Muscle of leg (tissue), 11 donors: ENCODE measurements around the gene IL33. TPM values are rescaled to one million over a fixed set of nuclear protein-coding genes. Genes with fewer than 3 reads are reported as not detected.

ENCODE experiments used
- DNase-seq: peaks from one replicate; pipeline ENCODE4 v3.0.0; 2013
- H3K27ac ChIP-seq: one replicate; pipeline ENCODE4 v1.5.1; 2013; ENCODE audit warnings: mild to moderate bottlenecking, low read length, control low read depth
- H3K27me3 ChIP-seq: one replicate; pipeline ENCODE4 v1.6.1; 2013; ENCODE audit warnings: low read length; ENCODE audit not compliant: control insufficient read depth, insufficient read depth
- H3K36me3 ChIP-seq: one replicate; pipeline ENCODE4 v1.6.1; 2013; ENCODE audit warnings: low read length; ENCODE audit not compliant: control insufficient read depth, insufficient read depth
- H3K4me1 ChIP-seq: one replicate; pipeline ENCODE4 v1.6.1; 2013; ENCODE audit warnings: low read length; ENCODE audit not compliant: control insufficient read depth, insufficient read depth
- H3K4me3 ChIP-seq: one replicate; pipeline ENCODE4 v1.5.1; 2013; ENCODE audit warnings: low read length, control low read depth
- H3K9me3 ChIP-seq: replicated peaks from 2 replicates; pipeline ENCODE4 v1.6.1; 2013; ENCODE audit warnings: low read depth, low read length; ENCODE audit not compliant: control insufficient read depth
- WGBS: methylation state at CpG from one replicate; pipeline ENCODE4 v1.1.5; 2013; ENCODE audit warnings: missing lambda C conversion rate; ENCODE audit not compliant: insufficient coverage; 5-methylcytosine and 5-hydroxymethylcytosine counted together
- polyA plus RNA-seq, 8 donors: library from polyadenylated mRNA; unstranded; fragments of 120-200 nt; gene quantifications; one replicate each; pipeline versions ENCODE4 v1.2.1 to v1.2.3, GENCODE V29; 2013; ENCODE audit warnings: inconsistent platforms in 1 of 8, low replicate concordance in 1 of 8; ENCODE audit not compliant: insufficient read length in 8 of 8, insufficient read depth in 1 of 8
- total RNA-seq: library from RNA; stranded (reverse); fragments of 120-200 nt; gene quantifications from one replicate; pipeline ENCODE4 v1.2.4, GENCODE V29; 2013

IL33 gene
- total and polyA plus RNA-seq, 9 donors = 23.5 to 33.1 (median 27.4) TPM

DNA sequence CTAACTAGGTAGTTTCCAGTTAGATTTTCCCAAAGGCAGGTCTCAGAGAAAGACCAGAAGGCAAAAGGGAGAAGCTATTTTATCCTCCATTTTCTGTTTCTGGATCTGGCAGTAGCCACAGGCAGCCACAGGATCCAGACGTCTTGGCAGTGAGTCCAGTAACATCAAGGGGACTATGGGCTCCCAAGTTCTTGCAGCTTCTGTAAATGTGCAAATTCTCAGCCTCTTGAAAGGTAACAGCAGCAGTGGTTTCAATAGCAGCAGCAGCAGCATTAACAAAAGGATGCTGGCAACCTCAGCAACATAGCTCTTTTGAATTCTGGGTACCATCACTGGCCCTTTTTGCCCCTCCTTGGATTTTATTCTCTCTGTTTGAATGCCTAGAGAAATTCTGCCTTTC is 27.1 kb upstream of the IL33 start:
- 0% methylated on average over 1 of the region's 1 CpG for WGBS
- no peaks in the 10 kb centered on the region for H3K27me3 ChIP-seq
- H3K27ac ChIP-seq = no peak overlapping the region
- H3K9me3 ChIP-seq = no peaks in the 10 kb centered on the region
- H3K36me3 ChIP-seq = no peaks in the 10 kb centered on the region
- H3K4me1 ChIP-seq = no peaks in the 10 kb centered on the region
- H3K4me3 ChIP-seq = no peak overlapping the region
- DNase-seq = peak; percentile 4

- Histone ChIP-seq H3K4me1 (no peaks in the 10 kb centered on the region), H3K27me3 (no peaks in the 10 kb centered on the region), H3K9me3 (no peaks in the 10 kb centered on the region), H3K27ac (no peak overlapping the region), H3K36me3 (no peaks in the 10 kb centered on the region), H3K4me3 (no peak overlapping the region)
- no CpG with 5 or more reads among the region's 3 CpGs for WGBS
- DNase-seq = no peak
Observed at GRCh38 chr9:6188906-6189305, 26.7 kb upstream of the IL33 start.

- Histone ChIP-seq H3K27ac (no peak overlapping the region), H3K4me1 (no peaks in the 10 kb centered on the region), H3K9me3 (no peaks in the 10 kb centered on the region), H3K4me3 (no peak overlapping the region), H3K27me3 (no peaks in the 10 kb centered on the region), H3K36me3 (no peaks in the 10 kb centered on the region)
- 67% methylated on average over 2 of the region's 2 CpGs for WGBS
- no peak for DNase-seq
Observed at GRCh38 chr9:6194934-6195333, 20.7 kb upstream of the IL33 start.

DNA sequence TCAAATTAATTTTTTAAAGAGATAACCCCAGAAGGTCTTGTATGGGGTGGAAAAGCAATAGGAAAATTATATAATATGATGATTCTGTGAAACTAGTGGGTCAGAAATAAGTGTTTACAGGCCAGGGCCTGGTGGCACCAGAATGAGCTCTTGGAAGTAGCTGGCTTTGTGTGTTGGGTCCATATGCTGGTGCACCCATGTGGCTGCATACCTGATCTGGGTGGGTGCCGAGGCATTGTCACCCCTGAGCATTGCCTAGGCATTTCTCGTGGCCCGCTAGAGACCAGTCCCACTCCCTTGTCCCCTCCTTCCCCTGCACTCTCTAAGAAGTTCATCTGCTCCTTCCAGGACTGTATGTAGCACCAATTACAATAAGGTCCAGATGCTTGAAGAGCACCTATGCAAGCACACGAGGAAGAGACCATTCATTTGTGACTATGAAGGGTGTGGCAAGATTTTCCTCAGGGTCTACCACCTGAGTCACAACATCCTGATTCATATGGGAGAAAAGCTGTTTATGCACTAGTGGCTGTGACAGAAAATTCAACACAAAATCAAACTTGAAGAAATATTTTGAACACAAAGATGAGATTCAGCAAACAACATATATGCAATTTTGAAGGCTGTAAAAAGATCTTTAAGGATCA is 19.8 kb upstream of the IL33 start:
- H3K4me3 ChIP-seq = no peak overlapping the region
- H3K9me3 ChIP-seq = no peaks in the 10 kb centered on the region
- H3K4me1 ChIP-seq = no peaks in the 10 kb centered on the region
- no peaks in the 10 kb centered on the region for H3K36me3 ChIP-seq
- no peak overlapping the region for H3K27ac ChIP-seq
- WGBS = 90% methylated on average over 2 of the region's 4 CpGs
- DNase-seq = no peak
- H3K27me3 ChIP-seq = no peaks in the 10 kb centered on the region

GRCh38 chr9:6197330-6197729 is 18.3 kb upstream of the IL33 start:
- Histone ChIP-seq H3K27ac (no peak overlapping the region), H3K9me3 (no peaks in the 10 kb centered on the region), H3K4me3 (no peak overlapping the region), H3K36me3 (no peaks in the 10 kb centered on the region), H3K27me3 (no peaks in the 10 kb centered on the region), H3K4me1 (no peaks in the 10 kb centered on the region)
- 69% methylated on average over 1 of the region's 3 CpGs for WGBS
- DNase-seq = no peak

GRCh38 chr9:6198251-6198650 is 17.4 kb upstream of the IL33 start:
- WGBS = 45% methylated on average over 3 of the region's 4 CpGs
- Histone ChIP-seq H3K27me3 (no peaks in the 10 kb centered on the region), H3K27ac (no peak overlapping the region), H3K4me1 (no peaks in the 10 kb centered on the region), H3K4me3 (no peak overlapping the region), H3K9me3 (no peaks in the 10 kb centered on the region), H3K36me3 (no peaks in the 10 kb centered on the region)
- no peak for DNase-seq

- DNase-seq = no peak
- H3K9me3 ChIP-seq = no peaks in the 10 kb centered on the region
- no peak overlapping the region for H3K27ac ChIP-seq
- WGBS = no CpG with 5 or more reads among the region's 3 CpGs
- H3K4me3 ChIP-seq = no peak overlapping the region
- H3K36me3 ChIP-seq = no peaks in the 10 kb centered on the region
- H3K27me3 ChIP-seq = no peaks in the 10 kb centered on the region
- no peaks in the 10 kb centered on the region for H3K4me1 ChIP-seq
Observed at GRCh38 chr9:6199596-6199995, 16.0 kb upstream of the IL33 start.

DNA sequence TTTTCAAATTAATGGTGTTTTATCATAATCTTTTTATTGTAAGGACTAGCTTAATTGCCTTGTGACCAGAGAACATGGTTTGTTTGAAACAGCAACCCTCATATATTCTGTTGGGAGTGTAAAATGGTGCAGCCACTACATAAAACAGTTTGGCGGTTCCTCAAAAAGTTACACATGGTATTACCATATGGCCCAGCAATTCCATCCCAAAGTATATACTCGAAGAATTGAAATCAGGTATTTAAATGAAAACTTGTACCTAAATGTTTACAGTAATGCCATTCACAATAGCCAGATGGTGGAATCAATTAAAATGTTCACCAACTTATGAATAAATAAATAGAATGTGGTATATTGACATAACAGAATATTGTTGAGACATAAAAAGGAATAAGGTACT is 14.8 kb upstream of the IL33 start:
- H3K27me3 ChIP-seq = no peaks in the 10 kb centered on the region
- H3K4me1 ChIP-seq = no peaks in the 10 kb centered on the region
- no peaks in the 10 kb centered on the region for H3K36me3 ChIP-seq
- no peak overlapping the region for H3K27ac ChIP-seq
- no peak overlapping the region for H3K4me3 ChIP-seq
- DNase-seq = no peak
- H3K9me3 ChIP-seq = no peaks in the 10 kb centered on the region
- no CpG with 5 or more reads among the region's 2 CpGs for WGBS

- no peaks in the 10 kb centered on the region for H3K27me3 ChIP-seq
- no peaks in the 10 kb centered on the region for H3K36me3 ChIP-seq
- H3K9me3 ChIP-seq = peaks cover 5% of the 10 kb centered on the region
- no peak overlapping the region for H3K4me3 ChIP-seq
- no CpG with 5 or more reads among the region's 2 CpGs for WGBS
- H3K27ac ChIP-seq = no peak overlapping the region
- H3K4me1 ChIP-seq = peaks cover 3% of the 10 kb centered on the region
- DNase-seq = no peak
Observed at GRCh38 chr9:6209966-6210365, 5.6 kb upstream of the IL33 start.

DNA sequence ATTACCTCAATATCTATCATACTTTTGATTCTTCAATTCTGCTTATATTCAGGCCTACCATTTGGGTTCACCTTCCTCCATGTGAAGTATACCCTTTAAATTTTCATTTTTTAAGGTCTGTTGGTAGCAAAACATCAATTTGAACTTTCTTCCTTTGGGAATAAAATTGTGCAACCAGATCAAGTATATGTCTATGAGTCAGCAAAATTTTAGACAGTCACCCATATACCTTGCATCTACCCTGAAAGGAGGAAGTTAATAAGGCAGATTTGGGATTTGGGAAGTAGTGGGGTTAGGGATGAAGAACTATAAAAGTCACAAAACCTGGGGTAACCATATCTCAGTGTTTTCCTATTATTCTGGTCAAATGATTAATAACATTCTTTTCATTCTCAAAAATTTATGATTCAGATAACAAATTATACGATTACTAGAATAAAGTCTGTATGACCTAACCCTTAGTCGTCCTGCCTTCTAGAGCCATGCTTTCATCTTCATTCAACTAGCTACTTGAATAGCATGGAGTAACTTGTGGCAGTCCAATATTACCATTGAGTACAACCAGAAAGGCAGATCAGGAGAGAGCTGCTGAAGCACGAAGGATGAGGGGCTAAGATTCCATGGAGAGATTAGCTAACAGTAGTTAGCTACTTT is 2.8 kb upstream of the IL33 start:
- peaks cover 5% of the 10 kb centered on the region for H3K4me1 ChIP-seq
- no peak for DNase-seq
- H3K4me3 ChIP-seq = no peak overlapping the region
- peaks cover 5% of the 10 kb centered on the region for H3K9me3 ChIP-seq
- H3K27me3 ChIP-seq = no peaks in the 10 kb centered on the region
- WGBS = 56% methylated on average over 1 of the region's 3 CpGs
- H3K36me3 ChIP-seq = no peaks in the 10 kb centered on the region
- H3K27ac ChIP-seq = no peak overlapping the region
